ENCODE results near the gene SAMHD1.

DNA sequence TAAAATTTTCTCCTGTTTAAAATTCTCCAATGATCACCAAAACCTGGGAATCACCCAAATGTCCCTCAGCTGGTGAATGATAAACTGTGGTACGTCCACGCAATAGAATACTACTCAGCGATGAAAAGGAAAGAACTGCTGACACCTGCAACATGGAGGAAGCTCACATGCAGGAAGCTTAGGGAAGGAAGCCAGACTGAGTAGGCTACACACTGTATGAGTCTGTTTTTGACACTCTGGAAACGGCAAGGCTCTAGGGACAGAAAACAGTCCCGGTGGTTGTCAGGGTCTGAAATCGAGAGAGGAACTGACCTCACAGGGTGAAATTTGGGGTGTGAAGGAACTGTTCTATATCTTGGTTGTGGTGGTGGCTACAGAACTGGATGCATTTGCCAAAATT lies 100.7 kb downstream of the SAMHD1 start:
- TF ChIP-seq, protein P1, sequence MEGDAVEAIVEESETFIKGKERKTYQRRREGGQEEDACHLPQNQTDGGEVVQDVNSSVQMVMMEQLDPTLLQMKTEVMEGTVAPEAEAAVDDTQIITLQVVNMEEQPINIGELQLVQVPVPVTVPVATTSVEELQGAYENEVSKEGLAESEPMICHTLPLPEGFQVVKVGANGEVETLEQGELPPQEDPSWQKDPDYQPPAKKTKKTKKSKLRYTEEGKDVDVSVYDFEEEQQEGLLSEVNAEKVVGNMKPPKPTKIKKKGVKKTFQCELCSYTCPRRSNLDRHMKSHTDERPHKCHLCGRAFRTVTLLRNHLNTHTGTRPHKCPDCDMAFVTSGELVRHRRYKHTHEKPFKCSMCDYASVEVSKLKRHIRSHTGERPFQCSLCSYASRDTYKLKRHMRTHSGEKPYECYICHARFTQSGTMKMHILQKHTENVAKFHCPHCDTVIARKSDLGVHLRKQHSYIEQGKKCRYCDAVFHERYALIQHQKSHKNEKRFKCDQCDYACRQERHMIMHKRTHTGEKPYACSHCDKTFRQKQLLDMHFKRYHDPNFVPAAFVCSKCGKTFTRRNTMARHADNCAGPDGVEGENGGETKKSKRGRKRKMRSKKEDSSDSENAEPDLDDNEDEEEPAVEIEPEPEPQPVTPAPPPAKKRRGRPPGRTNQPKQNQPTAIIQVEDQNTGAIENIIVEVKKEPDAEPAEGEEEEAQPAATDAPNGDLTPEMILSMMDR (IDR thresholded peaks at IDR 0.05; ENCODE audit: extremely low read depth in 1 of 2, insufficient read depth in 1 of 2, low read depth in 1 of 2, low read length in 2 of 2) = no peak
- no peak for TF ChIP-seq JUN (IDR thresholded peaks at IDR 0.05; ENCODE audit: borderline replicate concordance, insufficient read depth, insufficient read length, low read depth)
- TF ChIP-seq, protein P2, sequence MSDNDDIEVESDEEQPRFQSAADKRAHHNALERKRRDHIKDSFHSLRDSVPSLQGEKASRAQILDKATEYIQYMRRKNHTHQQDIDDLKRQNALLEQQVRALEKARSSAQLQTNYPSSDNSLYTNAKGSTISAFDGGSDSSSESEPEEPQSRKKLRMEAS (IDR thresholded peaks at IDR 0.05; ENCODE audit: insufficient read depth, insufficient read length) = no peak
- no peak for TF ChIP-seq POLR2A (IDR thresholded peaks at IDR 0.05; ENCODE audit: low read depth, low read length)
- TF ChIP-seq POLR2AphosphoS5 (IDR thresholded peaks at IDR 0.05; ENCODE audit: insufficient read depth, low read depth, low read length) = no peak
- no peak for TF ChIP-seq FOS (IDR thresholded peaks at IDR 0.05; ENCODE audit: borderline replicate concordance, insufficient read depth, low read length)
- TF ChIP-seq MYC (IDR thresholded peaks at IDR 0.05; ENCODE audit: low read depth, low read length) = no peak
- TF ChIP-seq EZH2 (IDR thresholded peaks at IDR 0.05; ENCODE audit: borderline replicate concordance, low read depth, low read length, severe bottlenecking) = no peak
